GM12801 (cell line): Measurements from ENCODE around the gene CAP1.

Experiments used
- CTCF ChIP-seq: IDR thresholded peaks from one replicate; pipeline ENCODE4 v1.5.1; 2011; ENCODE audit warnings: control low read depth; ENCODE audit not compliant: insufficient read length; ENCODE audit errors: extremely low read depth

The CAP1 gene

GRCh38 chr1:40040511-40041465 lies at the start of gene CAP1:
TSS of gene CAP1 (plus strand) at chr1:40040729. CDS start at chr1:40059347, 18,618 bp downstream.
- TF ChIP-seq CTCF = no peak

GRCh38 chr1:39992234-39992633 lies 48.3 kb upstream of the CAP1 start:
- no peak for TF ChIP-seq CTCF

- no peak for TF ChIP-seq CTCF
These were observed 47.6 kb upstream of the CAP1 start for GRCh38 chr1:39992888-39993287.

- no peak for TF ChIP-seq CTCF
These were observed 44.5 kb upstream of the CAP1 start for GRCh38 chr1:39995973-39996393.

- TF ChIP-seq CTCF = no peak
These were observed 44.0 kb upstream of the CAP1 start for GRCh38 chr1:39996396-39997004.

- no peak for TF ChIP-seq CTCF
These were observed 39.1 kb upstream of the CAP1 start for GRCh38 chr1:40001456-40001855.

GRCh38 chr1:40003156-40004093 lies 37.1 kb upstream of the CAP1 start:
- TF ChIP-seq CTCF = no peak
